PC-9 (cell line): ENCODE data around the gene SLC6A9. TPM values are rescaled to one million over a fixed set of nuclear protein-coding genes. Genes with fewer than 3 reads are reported as not detected.

ENCODE experiments used
- BruUV-seq: library from RNA; stranded (reverse); fragments of 400-500 nt; replicated peaks from 2 replicates; lab custom pipeline; 2021; lab: Mats Ljungman, UMichigan
- CTCF ChIA-PET: fragments of 300-600 bp; sonication (Branson Sonifier 250); formaldehyde crosslinking; loops from one replicate; lab custom pipeline; 2022; ENCODE audit warnings: antibody characterized with exemption; lab: Charles Lee
- POLR2A ChIA-PET: fragments of 300-600 bp; sonication (Branson Sonifier 250); formaldehyde crosslinking; loops from one replicate; lab custom pipeline; 2022; ENCODE audit warnings: antibody characterized with exemption; ENCODE audit not compliant: unreplicated experiment; lab: Charles Lee
- DNase-seq, 2 experiments: peaks; one replicate each; pipeline versions ENCODE4 v3.0.0 to v3.0.0-alpha.2; 2015 to 2022; ENCODE audit warnings: mixed read lengths in 1 of 2
- H2AFZ ChIP-seq: fragments of 200-600 bp; sonication (generic); 2 replicates; pipeline ENCODE4 v1.8.1; 2017; ENCODE audit warnings: antibody characterized with exemption
- H3F3A ChIP-seq: fragments of 200-600 bp; sonication (generic); 2 replicates; pipeline ENCODE4 v1.8.1; 2017; ENCODE audit warnings: antibody characterized with exemption, mild to moderate bottlenecking, low read depth; ENCODE audit not compliant: insufficient read depth
- H3K27ac ChIP-seq: fragments of 200-600 bp; sonication (generic); 2 replicates; pipeline ENCODE4 v1.6.1; 2016; ENCODE audit warnings: mixed run types
- H3K27me3 ChIP-seq: fragments of 200-600 bp; sonication (generic); 2 replicates; pipeline ENCODE4 v1.6.1; 2016; ENCODE audit warnings: low read depth, mixed run types; ENCODE audit not compliant: insufficient read depth
- H3K36me3 ChIP-seq: fragments of 200-600 bp; sonication (generic); 2 replicates; pipeline ENCODE4 v1.6.1; 2016; ENCODE audit warnings: low read depth, mixed run types
- H3K4me1 ChIP-seq: fragments of 200-600 bp; sonication (generic); replicated peaks from 2 replicates; pipeline ENCODE4 v1.6.1; 2016; ENCODE audit warnings: mixed run types; ENCODE audit not compliant: insufficient read depth
- H3K4me2 ChIP-seq: fragments of 200-600 bp; sonication (generic); 2 replicates; pipeline ENCODE4 v1.6.1; 2017; ENCODE audit warnings: mixed run types
- H3K4me3 ChIP-seq: fragments of 200-600 bp; sonication (generic); 2 replicates; pipeline ENCODE4 v1.6.1; 2016; ENCODE audit warnings: mixed run types
- H3K79me2 ChIP-seq: fragments of 200-600 bp; sonication (generic); 2 replicates; pipeline ENCODE4 v1.6.1; 2017; ENCODE audit warnings: low read depth, mixed run types
- H3K9me2 ChIP-seq: fragments of 200-600 bp; sonication (generic); 2 replicates; pipeline ENCODE4 v1.8.1; 2017; ENCODE audit warnings: mild to moderate bottlenecking; ENCODE audit not compliant: insufficient read depth
- H3K9me3 ChIP-seq: fragments of 200-600 bp; sonication (generic); 2 replicates; pipeline ENCODE4 v1.8.1; 2016; ENCODE audit warnings: low read depth; ENCODE audit not compliant: insufficient read depth
- H4K20me1 ChIP-seq: fragments of 200-600 bp; sonication (generic); 2 replicates; pipeline ENCODE4 v1.8.1; 2017; ENCODE audit not compliant: insufficient read depth
- EZH2 ChIP-seq: fragments of 200-600 bp; sonication (generic); IDR thresholded peaks from 2 replicates; pipeline ENCODE4 v1.8.0; 2017; ENCODE audit warnings: antibody characterized with exemption, low read depth
- intact Hi-C: fragments of 100-400 bp; cut with micrococcal nuclease; formaldehyde crosslinking; loops from one replicate; pipeline ENCODE4 v1.10.0; 2022; ENCODE audit not compliant: unreplicated experiment
- total RNA-seq: library from RNA; stranded (reverse); gene quantifications from 2 replicates; pipeline ENCODE4 v1.2.3, GENCODE V29; 2021
- TF ChIP-seq, protein P1 (sequence below): fragments of 200-600 bp; sonication (generic); conservative IDR thresholded peaks from 2 replicates; pipeline ENCODE4 v1.6.1; 2017; ENCODE audit warnings: mixed run types, antibody characterized with exemption, mild to moderate bottlenecking, moderate library complexity

Gene SLC6A9
- total RNA-seq, 1 experiment from 2014 or later, result 70.1 TPM

DNA sequence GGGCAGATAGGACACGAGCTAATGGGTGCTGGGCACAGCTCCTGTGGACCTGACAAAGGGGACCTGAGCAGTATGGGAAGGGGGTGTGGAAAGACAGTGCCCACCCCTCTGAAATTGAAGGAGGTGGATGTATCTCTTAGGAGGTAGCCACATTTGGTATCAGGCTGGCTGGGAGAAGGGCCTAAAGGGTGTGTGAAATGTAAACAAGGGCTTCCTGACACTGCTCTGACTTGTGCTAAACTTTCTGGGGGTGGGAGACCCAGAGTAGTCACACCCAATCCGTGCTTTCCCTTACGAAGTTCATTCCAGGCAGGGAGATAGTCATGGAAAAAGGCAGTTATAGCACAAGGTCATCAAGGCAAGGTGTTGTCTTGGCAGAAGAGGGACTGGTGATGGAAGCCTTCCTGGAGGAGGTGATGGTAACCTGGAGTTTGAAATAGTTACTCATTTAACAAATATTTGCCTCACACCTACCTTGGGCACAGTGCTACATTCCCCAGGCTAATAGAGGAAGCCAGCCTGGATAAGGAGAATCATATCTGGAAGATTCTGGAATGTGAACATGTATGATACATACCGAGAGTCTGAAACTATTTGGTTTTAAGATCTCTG is 45.2 kb downstream of the SLC6A9 start:
- H3K4me1 ChIP-seq, result peaks cover 15% of the 10 kb centered on the region
- CTCF ChIA-PET, result no interaction called here
- intact Hi-C loops, result no loop called here
- H3K36me3 ChIP-seq, result peaks cover 12% of the 10 kb centered on the region; the same call in 1 of the 2 replicates
- POLR2A ChIA-PET, result no interaction called here
- BruUV-seq, result no TSS peak
- H3K4me2 ChIP-seq, result no peak overlapping the region
- no peak overlapping the region for H2AFZ ChIP-seq
- TF ChIP-seq, protein P1, sequence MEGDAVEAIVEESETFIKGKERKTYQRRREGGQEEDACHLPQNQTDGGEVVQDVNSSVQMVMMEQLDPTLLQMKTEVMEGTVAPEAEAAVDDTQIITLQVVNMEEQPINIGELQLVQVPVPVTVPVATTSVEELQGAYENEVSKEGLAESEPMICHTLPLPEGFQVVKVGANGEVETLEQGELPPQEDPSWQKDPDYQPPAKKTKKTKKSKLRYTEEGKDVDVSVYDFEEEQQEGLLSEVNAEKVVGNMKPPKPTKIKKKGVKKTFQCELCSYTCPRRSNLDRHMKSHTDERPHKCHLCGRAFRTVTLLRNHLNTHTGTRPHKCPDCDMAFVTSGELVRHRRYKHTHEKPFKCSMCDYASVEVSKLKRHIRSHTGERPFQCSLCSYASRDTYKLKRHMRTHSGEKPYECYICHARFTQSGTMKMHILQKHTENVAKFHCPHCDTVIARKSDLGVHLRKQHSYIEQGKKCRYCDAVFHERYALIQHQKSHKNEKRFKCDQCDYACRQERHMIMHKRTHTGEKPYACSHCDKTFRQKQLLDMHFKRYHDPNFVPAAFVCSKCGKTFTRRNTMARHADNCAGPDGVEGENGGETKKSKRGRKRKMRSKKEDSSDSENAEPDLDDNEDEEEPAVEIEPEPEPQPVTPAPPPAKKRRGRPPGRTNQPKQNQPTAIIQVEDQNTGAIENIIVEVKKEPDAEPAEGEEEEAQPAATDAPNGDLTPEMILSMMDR, result no peak
- TF ChIP-seq EZH2, result no peak
- no peaks in the 10 kb centered on the region for H3K27me3 ChIP-seq
- DNase-seq, result peak in 1 of 2 experiments; percentile 30
- peaks cover 32% of the 10 kb centered on the region for H3F3A ChIP-seq
- H3K9me2 ChIP-seq, result no peaks in the 10 kb centered on the region
- peaks cover 3% of the 10 kb centered on the region; the same call in 1 of the 2 replicates for H4K20me1 ChIP-seq
- no peaks in the 10 kb centered on the region for H3K9me3 ChIP-seq
- no peak overlapping the region for H3K4me3 ChIP-seq
- H3K27ac ChIP-seq, result no peak overlapping the region
- H3K79me2 ChIP-seq, result peaks cover 14% of the 10 kb centered on the region

DNA sequence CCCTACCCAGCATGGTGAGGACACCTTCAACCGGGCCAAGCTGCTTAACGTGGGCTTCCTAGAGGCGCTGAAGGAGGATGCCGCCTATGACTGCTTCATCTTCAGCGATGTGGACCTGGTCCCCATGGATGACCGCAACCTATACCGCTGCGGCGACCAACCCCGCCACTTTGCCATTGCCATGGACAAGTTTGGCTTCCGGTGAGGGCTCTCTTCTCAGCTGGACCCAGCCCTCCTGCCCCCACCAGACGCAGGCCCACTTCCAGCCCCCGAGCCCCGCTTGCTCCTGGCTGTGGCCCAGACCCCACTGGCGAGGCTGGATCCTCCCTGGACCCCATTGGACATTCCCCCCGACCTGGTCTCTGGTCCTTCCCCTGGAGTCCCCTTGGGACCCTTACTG is 46.4 kb downstream of the SLC6A9 start:
- Histone ChIP-seq H3K36me3 (peaks cover 12% of the 10 kb centered on the region; the same call in 1 of the 2 replicates), H3K4me1 (peaks cover 17% of the 10 kb centered on the region)

DNA sequence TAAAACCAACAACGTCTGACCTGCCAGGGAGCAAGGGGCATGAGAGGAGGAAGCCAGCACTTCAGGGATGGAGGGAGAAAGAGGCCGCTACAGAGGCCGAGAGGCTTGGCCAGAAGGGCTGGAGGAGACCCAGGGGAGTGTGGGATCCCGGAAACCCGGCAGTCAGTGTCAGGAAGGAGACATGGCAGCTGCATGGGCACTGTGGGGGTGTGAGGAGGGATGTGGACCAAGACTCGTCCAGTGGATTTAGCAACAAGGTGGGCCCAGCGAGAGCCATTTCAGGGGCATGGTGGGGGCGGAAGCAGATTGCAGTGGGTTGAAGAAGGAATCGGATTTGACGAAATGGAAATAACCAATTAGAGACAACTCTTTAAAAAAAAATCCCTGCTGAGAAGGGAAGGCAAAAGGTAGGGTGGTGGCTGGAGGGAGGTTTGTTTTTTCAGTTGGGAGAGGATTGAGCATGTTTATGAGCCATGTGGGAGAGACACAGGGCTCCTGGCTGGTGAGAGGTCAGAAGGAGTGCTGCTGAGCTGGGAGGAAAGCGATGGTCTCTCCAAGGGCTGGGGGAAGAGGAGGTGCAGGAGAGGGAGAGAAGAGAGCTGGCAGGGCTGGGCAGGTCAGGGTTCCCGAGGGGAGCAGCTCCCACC is 47.9 kb downstream of the SLC6A9 start:
- peaks cover 34% of the 10 kb centered on the region for H3K79me2 ChIP-seq
- no peak overlapping the region for H3K4me3 ChIP-seq
- ChIA-PET CTCF (no interaction called here), POLR2A (no interaction called here)
- BruUV-seq, result no TSS peak
- H4K20me1 ChIP-seq, result peaks cover 3% of the 10 kb centered on the region; the same call in 1 of the 2 replicates
- H3K4me2 ChIP-seq, result no peak overlapping the region
- DNase-seq, result peak in 1 of 2 experiments; percentile 13
- H2AFZ ChIP-seq, result no peak overlapping the region
- no peaks in the 10 kb centered on the region for H3K27me3 ChIP-seq
- peaks cover 35% of the 10 kb centered on the region for H3F3A ChIP-seq
- peaks cover 17% of the 10 kb centered on the region for H3K4me1 ChIP-seq
- H3K9me3 ChIP-seq, result no peaks in the 10 kb centered on the region
- intact Hi-C loops, result no loop called here
- H3K36me3 ChIP-seq, result peaks cover 12% of the 10 kb centered on the region; the same call in 1 of the 2 replicates
- TF ChIP-seq, protein P1, result no peak
- no peak for TF ChIP-seq EZH2
- H3K9me2 ChIP-seq, result no peaks in the 10 kb centered on the region
- no peak overlapping the region for H3K27ac ChIP-seq

More for the DNA sequence above, 46.4 kb downstream of the SLC6A9 start:
- no peaks in the 10 kb centered on the region for H3K27me3 ChIP-seq
- H3K4me3 ChIP-seq, result no peak overlapping the region
- no peak overlapping the region for H2AFZ ChIP-seq
- no peaks in the 10 kb centered on the region for H3K9me2 ChIP-seq
- DNase-seq, result no peak
- no peak overlapping the region for H3K4me2 ChIP-seq
- ChIA-PET CTCF (no interaction called here), POLR2A (no interaction called here)
- intact Hi-C loops, result no loop called here
- TF ChIP-seq EZH2, result no peak
- TF ChIP-seq, protein P1, result no peak
- H3K79me2 ChIP-seq, result peaks cover 27% of the 10 kb centered on the region
- peaks cover 3% of the 10 kb centered on the region; the same call in 1 of the 2 replicates for H4K20me1 ChIP-seq
- H3F3A ChIP-seq, result peaks cover 32% of the 10 kb centered on the region
- no TSS peak for BruUV-seq
- no peaks in the 10 kb centered on the region for H3K9me3 ChIP-seq
- no peak overlapping the region for H3K27ac ChIP-seq
